Stimulated activated CD4-positive, alpha-beta T cell treated with anti-CD3 and anti-CD28 coated beads, Interleukin-4, amount 100 ng/mL, for 48 hours (primary cell): ENCODE results near the gene ASTN2.

Source experiments
- DNase-seq, 2 donors: peaks; one replicate each; pipeline ENCODE4 v3.0.0-alpha.2; 2020; ENCODE audit warnings: low read depth in 2 of 2

ASTN2 gene

GRCh38 chr9:116387934-116388698, 1026.7 kb downstream of the ASTN2 start:
- DNase-seq: no peak

- DNase-seq: no peak
Observed at GRCh38 chr9:116383936-116384335, 1030.9 kb downstream of the ASTN2 start.

GRCh38 chr9:116383133-116383532, 1031.7 kb downstream of the ASTN2 start:
- DNase-seq: no peak

GRCh38 chr9:116382053-116382452, 1032.8 kb downstream of the ASTN2 start:
- no peak for DNase-seq

- DNase-seq: no peak
Observed at GRCh38 chr9:116381350-116381749, 1033.5 kb downstream of the ASTN2 start.

GRCh38 chr9:116380496-116380995, 1034.3 kb downstream of the ASTN2 start:
- DNase-seq: no peak

GRCh38 chr9:116379821-116380220, 1035.0 kb downstream of the ASTN2 start:
- DNase-seq: no peak

GRCh38 chr9:116378873-116379272, 1036.0 kb downstream of the ASTN2 start:
- DNase-seq: no peak

- DNase-seq: no peak
Observed at GRCh38 chr9:116377179-116377798, 1037.6 kb downstream of the ASTN2 start.
